WTC11 (cell line): Measurements from ENCODE around the gene PPP3CA. TPM values are rescaled to one million over a fixed set of nuclear protein-coding genes. Genes with fewer than 3 reads are reported as not detected.

Experiments
- ATAC-seq: fragments of 200-7000 bp; cut with Tn5 transposase; 2 replicates; pipeline ENCODE4 v1.10.0; 2021; ENCODE audit warnings: mild to moderate bottlenecking, moderate library complexity
- CTCF ChIA-PET: fragments of 300-600 bp; sonication (Branson Sonifier 250); formaldehyde crosslinking; loops from one replicate; lab custom pipeline; 2021; ENCODE audit warnings: antibody characterized with exemption; lab: Charles Lee
- POLR2A ChIA-PET: fragments of 350-600 bp; sonication (Branson Sonifier 250); formaldehyde crosslinking; loops from one replicate; lab custom pipeline; 2021; ENCODE audit warnings: antibody characterized with exemption; lab: Charles Lee
- DNase-seq: peaks from one replicate; pipeline ENCODE4 v3.0.0; 2021; ENCODE audit warnings: low spot score
- H3K27ac Mint-ChIP-seq: 2 replicates; pipeline ENCODE4 v1.8.0; 2021; ENCODE audit warnings: mixed read lengths
- H3K27me3 Mint-ChIP-seq: 2 replicates; pipeline ENCODE4 v1.8.0; 2021; ENCODE audit warnings: low read depth, mild to moderate bottlenecking, moderate library complexity, mixed read lengths
- H3K36me3 Mint-ChIP-seq: 2 replicates; pipeline ENCODE4 v1.8.0; 2021; ENCODE audit warnings: mixed read lengths
- H3K4me1 Mint-ChIP-seq: 2 replicates; pipeline ENCODE4 v1.8.0; 2022; ENCODE audit warnings: mixed read lengths
- H3K4me3 Mint-ChIP-seq: 2 replicates; pipeline ENCODE4 v1.8.0; 2021; ENCODE audit warnings: mild to moderate bottlenecking, moderate library complexity, mixed read lengths
- H3K9me3 Mint-ChIP-seq: 2 replicates; pipeline ENCODE4 v1.8.0; 2021; ENCODE audit warnings: mixed read lengths
- CREM ChIP-seq: sonication (generic); formaldehyde crosslinking; IDR thresholded peaks from 2 replicates; pipeline ENCODE4 v1.8.1; 2022; ENCODE audit warnings: mild to moderate bottlenecking, missing genetic modification reagents, moderate library complexity
- ETV6 ChIP-seq: sonication (generic); formaldehyde crosslinking; IDR thresholded peaks from 2 replicates; pipeline ENCODE4 v1.8.1; 2022; ENCODE audit warnings: mild to moderate bottlenecking, missing genetic modification reagents
- GABPB1 ChIP-seq: sonication (generic); formaldehyde crosslinking; IDR thresholded peaks from 2 replicates; pipeline ENCODE4 v1.8.1; 2023; ENCODE audit warnings: mild to moderate bottlenecking, missing genetic modification reagents
- IRF2 ChIP-seq: sonication (generic); formaldehyde crosslinking; IDR thresholded peaks from 2 replicates; pipeline ENCODE4 v1.8.0; 2022; ENCODE audit warnings: low read depth, missing genetic modification reagents, borderline replicate concordance
- MXD4 ChIP-seq: fragments of 250-450 bp; sonication (Bioruptor Pico); IDR thresholded peaks from 2 replicates; pipeline ENCODE4 v1.8.0; 2021; ENCODE audit warnings: mild to moderate bottlenecking, moderate library complexity, borderline replicate concordance
- RORB ChIP-seq: fragments of 250-450 bp; sonication (Bioruptor Pico); IDR thresholded peaks from 2 replicates; pipeline ENCODE4 v1.9.0; 2021; ENCODE audit warnings: mild to moderate bottlenecking
- ZBTB21 ChIP-seq: sonication (generic); formaldehyde crosslinking; IDR thresholded peaks from 2 replicates; pipeline ENCODE4 v1.8.1; 2023; ENCODE audit warnings: mild to moderate bottlenecking, missing genetic modification reagents, borderline replicate concordance
- ZNF121 ChIP-seq: sonication (generic); formaldehyde crosslinking; IDR thresholded peaks from 2 replicates; pipeline ENCODE4 v1.8.0; 2023; ENCODE audit warnings: missing genetic modification reagents
- ZNF138 ChIP-seq: sonication (generic); formaldehyde crosslinking; conservative IDR thresholded peaks from 2 replicates; pipeline ENCODE4 v1.8.1; 2022; ENCODE audit warnings: mild to moderate bottlenecking, moderate library complexity, missing genetic modification reagents
- ZNF232 ChIP-seq: sonication (generic); formaldehyde crosslinking; IDR thresholded peaks from 2 replicates; pipeline ENCODE4 v1.8.0; 2022; ENCODE audit warnings: mild to moderate bottlenecking, missing genetic modification reagents
- ZNF423 ChIP-seq: fragments of 250-450 bp; sonication (Bioruptor Pico); IDR thresholded peaks from 2 replicates; pipeline ENCODE4 v2.1.2; 2022; ENCODE audit warnings: mild to moderate bottlenecking, moderate library complexity
- ZNF671 ChIP-seq: fragments of 250-450 bp; sonication (Bioruptor Pico); IDR thresholded peaks from 2 replicates; pipeline ENCODE4 v1.8.0; 2021; ENCODE audit warnings: mild to moderate bottlenecking
- total RNA-seq: library from RNA; stranded (reverse); gene quantifications from 3 replicates; pipeline ENCODE4 v1.2.3, GENCODE V29; 2021
- TF ChIP-seq, protein P1 (sequence below): sonication (generic); formaldehyde crosslinking; IDR thresholded peaks from 2 replicates; pipeline ENCODE4 v1.8.0; 2022; ENCODE audit warnings: mild to moderate bottlenecking, missing genetic modification reagents
- TF ChIP-seq, protein P2 (sequence below): sonication (generic); formaldehyde crosslinking; IDR thresholded peaks from 2 replicates; pipeline ENCODE4 v1.8.0; 2022; ENCODE audit warnings: mild to moderate bottlenecking, missing genetic modification reagents
- TF ChIP-seq, protein P3 (sequence below): sonication (generic); formaldehyde crosslinking; IDR thresholded peaks from 2 replicates; pipeline ENCODE4 v1.8.0; 2023; ENCODE audit warnings: mild to moderate bottlenecking, missing genetic modification reagents
- TF ChIP-seq, protein P4 (sequence below): sonication (generic); formaldehyde crosslinking; IDR thresholded peaks from 2 replicates; pipeline ENCODE4 v1.8.1; 2023; ENCODE audit warnings: mild to moderate bottlenecking, missing genetic modification reagents
- TF ChIP-seq, protein P5 (sequence below): sonication (generic); formaldehyde crosslinking; IDR thresholded peaks from 2 replicates; pipeline ENCODE4 v1.8.0; 2022; ENCODE audit warnings: missing genetic modification reagents
- TF ChIP-seq, protein P6 (sequence below): sonication (generic); formaldehyde crosslinking; IDR thresholded peaks from 2 replicates; pipeline ENCODE4 v1.8.1; 2022; ENCODE audit warnings: low read depth, mild to moderate bottlenecking, moderate library complexity, missing genetic modification reagents, borderline replicate concordance
- TF ChIP-seq, protein P7 (sequence below): fragments of 250-450 bp; sonication (Bioruptor Pico); conservative IDR thresholded peaks from 2 replicates; pipeline ENCODE4 v1.9.0; 2021; ENCODE audit warnings: mild to moderate bottlenecking
- TF ChIP-seq, protein P8 (sequence below): sonication (generic); formaldehyde crosslinking; IDR thresholded peaks from 2 replicates; pipeline ENCODE4 v1.8.0; 2023; ENCODE audit warnings: missing genetic modification reagents

PPP3CA gene
- total RNA-seq, 1 experiment from 2014 or later: 41.6 TPM

DNA sequence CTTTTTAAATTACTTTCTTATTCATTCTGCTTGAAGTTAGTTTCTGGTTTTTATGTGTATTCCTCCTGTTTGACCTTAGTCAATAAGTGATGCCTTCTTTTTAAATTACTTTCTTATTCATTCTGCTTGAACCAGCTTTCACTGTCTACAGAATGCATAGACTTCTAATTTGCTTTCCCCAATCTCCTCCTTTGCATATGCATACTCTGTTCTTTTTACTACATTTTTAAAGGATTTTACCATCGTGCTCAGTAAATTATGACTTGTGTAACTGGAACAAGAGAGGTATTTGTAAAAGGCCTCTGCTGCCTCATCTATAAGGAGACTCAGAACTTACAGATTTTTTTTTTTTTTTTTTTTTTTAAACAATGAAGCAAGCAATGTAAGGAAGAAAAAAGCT, 228.7 kb downstream of the PPP3CA start:
- H3K36me3 Mint-ChIP-seq: no peaks in the 10 kb centered on the region
- no peak for ATAC-seq
- POLR2A ChIA-PET: interaction anchor here (0.7 kb wide), 1 partner anchor 217 kb away, joined by 4 read pairs; no protein-coding TSS in a partner anchor
- H3K4me1 Mint-ChIP-seq: peaks cover 23% of the 10 kb centered on the region
- TF ChIP-seq, protein P1, sequence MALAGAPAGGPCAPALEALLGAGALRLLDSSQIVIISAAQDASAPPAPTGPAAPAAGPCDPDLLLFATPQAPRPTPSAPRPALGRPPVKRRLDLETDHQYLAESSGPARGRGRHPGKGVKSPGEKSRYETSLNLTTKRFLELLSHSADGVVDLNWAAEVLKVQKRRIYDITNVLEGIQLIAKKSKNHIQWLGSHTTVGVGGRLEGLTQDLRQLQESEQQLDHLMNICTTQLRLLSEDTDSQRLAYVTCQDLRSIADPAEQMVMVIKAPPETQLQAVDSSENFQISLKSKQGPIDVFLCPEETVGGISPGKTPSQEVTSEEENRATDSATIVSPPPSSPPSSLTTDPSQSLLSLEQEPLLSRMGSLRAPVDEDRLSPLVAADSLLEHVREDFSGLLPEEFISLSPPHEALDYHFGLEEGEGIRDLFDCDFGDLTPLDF (CRISPR knock-in tag): no peak
- no peak for TF ChIP-seq ZNF232 (CRISPR knock-in tag)
- TF ChIP-seq ETV6 (CRISPR knock-in tag): no peak
- no peak for TF ChIP-seq MXD4
- TF ChIP-seq ZNF671 (CRISPR knock-in tag): no peak
- TF ChIP-seq ZNF423 (CRISPR knock-in tag): no peak
- no peak for TF ChIP-seq IRF2 (CRISPR knock-in tag)
- no peak for TF ChIP-seq ZBTB21 (CRISPR knock-in tag)
- TF ChIP-seq RORB (CRISPR knock-in tag): no peak
- TF ChIP-seq, protein P2, sequence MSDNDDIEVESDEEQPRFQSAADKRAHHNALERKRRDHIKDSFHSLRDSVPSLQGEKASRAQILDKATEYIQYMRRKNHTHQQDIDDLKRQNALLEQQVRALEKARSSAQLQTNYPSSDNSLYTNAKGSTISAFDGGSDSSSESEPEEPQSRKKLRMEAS (CRISPR knock-in tag): no peak
- TF ChIP-seq, protein P3, sequence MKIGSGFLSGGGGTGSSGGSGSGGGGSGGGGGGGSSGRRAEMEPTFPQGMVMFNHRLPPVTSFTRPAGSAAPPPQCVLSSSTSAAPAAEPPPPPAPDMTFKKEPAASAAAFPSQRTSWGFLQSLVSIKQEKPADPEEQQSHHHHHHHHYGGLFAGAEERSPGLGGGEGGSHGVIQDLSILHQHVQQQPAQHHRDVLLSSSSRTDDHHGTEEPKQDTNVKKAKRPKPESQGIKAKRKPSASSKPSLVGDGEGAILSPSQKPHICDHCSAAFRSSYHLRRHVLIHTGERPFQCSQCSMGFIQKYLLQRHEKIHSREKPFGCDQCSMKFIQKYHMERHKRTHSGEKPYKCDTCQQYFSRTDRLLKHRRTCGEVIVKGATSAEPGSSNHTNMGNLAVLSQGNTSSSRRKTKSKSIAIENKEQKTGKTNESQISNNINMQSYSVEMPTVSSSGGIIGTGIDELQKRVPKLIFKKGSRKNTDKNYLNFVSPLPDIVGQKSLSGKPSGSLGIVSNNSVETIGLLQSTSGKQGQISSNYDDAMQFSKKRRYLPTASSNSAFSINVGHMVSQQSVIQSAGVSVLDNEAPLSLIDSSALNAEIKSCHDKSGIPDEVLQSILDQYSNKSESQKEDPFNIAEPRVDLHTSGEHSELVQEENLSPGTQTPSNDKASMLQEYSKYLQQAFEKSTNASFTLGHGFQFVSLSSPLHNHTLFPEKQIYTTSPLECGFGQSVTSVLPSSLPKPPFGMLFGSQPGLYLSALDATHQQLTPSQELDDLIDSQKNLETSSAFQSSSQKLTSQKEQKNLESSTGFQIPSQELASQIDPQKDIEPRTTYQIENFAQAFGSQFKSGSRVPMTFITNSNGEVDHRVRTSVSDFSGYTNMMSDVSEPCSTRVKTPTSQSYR (CRISPR knock-in tag): no peak
- TF ChIP-seq, protein P4, sequence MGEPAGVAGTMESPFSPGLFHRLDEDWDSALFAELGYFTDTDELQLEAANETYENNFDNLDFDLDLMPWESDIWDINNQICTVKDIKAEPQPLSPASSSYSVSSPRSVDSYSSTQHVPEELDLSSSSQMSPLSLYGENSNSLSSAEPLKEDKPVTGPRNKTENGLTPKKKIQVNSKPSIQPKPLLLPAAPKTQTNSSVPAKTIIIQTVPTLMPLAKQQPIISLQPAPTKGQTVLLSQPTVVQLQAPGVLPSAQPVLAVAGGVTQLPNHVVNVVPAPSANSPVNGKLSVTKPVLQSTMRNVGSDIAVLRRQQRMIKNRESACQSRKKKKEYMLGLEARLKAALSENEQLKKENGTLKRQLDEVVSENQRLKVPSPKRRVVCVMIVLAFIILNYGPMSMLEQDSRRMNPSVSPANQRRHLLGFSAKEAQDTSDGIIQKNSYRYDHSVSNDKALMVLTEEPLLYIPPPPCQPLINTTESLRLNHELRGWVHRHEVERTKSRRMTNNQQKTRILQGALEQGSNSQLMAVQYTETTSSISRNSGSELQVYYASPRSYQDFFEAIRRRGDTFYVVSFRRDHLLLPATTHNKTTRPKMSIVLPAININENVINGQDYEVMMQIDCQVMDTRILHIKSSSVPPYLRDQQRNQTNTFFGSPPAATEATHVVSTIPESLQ (CRISPR knock-in tag): no peak
- DNase-seq: no peak
- H3K4me3 Mint-ChIP-seq: no peak overlapping the region
- no peaks in the 10 kb centered on the region for H3K9me3 Mint-ChIP-seq
- CTCF ChIA-PET: interaction anchor here (1.5 kb wide), 1 partner anchor 269 kb away, joined by 4 read pairs; no protein-coding TSS in a partner anchor
- no peaks in the 10 kb centered on the region for H3K27me3 Mint-ChIP-seq
- no peak overlapping the region for H3K27ac Mint-ChIP-seq

DNA sequence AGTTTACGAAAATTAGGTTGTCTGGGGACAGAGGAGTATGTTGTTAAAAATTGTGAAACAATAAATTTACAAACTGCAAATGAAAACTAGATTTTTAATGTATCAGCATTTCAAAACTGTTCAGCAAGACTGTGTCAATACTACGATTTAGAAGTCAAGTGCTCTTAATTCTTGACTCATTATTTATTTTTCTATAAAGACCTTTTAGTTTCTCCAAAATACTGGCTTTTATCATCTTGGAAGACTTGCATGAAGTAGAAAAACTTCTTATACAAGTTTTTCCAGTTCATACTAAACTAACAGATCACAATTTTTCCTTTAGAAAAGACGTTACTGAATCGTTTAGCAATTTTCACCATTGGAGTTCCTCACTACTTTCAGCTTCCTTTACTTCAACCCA, 231.4 kb downstream of the PPP3CA start:
- Mint-ChIP-seq H3K4me1 (peaks cover 23% of the 10 kb centered on the region), H3K27ac (no peak overlapping the region), H3K36me3 (no peaks in the 10 kb centered on the region), H3K9me3 (no peaks in the 10 kb centered on the region), H3K4me3 (no peak overlapping the region), H3K27me3 (no peaks in the 10 kb centered on the region)
- ATAC-seq (no peak), DNase-seq (no peak)
- ChIA-PET CTCF (no interaction called here), POLR2A (no interaction called here)
- TF ChIP-seq GABPB1 (CRISPR knock-in tag) (no peak), RORB (CRISPR knock-in tag) (no peak), ZNF138 (no peak), CREM (CRISPR knock-in tag) (no peak), ZNF121 (CRISPR knock-in tag) (no peak)
- TF ChIP-seq, protein P5, sequence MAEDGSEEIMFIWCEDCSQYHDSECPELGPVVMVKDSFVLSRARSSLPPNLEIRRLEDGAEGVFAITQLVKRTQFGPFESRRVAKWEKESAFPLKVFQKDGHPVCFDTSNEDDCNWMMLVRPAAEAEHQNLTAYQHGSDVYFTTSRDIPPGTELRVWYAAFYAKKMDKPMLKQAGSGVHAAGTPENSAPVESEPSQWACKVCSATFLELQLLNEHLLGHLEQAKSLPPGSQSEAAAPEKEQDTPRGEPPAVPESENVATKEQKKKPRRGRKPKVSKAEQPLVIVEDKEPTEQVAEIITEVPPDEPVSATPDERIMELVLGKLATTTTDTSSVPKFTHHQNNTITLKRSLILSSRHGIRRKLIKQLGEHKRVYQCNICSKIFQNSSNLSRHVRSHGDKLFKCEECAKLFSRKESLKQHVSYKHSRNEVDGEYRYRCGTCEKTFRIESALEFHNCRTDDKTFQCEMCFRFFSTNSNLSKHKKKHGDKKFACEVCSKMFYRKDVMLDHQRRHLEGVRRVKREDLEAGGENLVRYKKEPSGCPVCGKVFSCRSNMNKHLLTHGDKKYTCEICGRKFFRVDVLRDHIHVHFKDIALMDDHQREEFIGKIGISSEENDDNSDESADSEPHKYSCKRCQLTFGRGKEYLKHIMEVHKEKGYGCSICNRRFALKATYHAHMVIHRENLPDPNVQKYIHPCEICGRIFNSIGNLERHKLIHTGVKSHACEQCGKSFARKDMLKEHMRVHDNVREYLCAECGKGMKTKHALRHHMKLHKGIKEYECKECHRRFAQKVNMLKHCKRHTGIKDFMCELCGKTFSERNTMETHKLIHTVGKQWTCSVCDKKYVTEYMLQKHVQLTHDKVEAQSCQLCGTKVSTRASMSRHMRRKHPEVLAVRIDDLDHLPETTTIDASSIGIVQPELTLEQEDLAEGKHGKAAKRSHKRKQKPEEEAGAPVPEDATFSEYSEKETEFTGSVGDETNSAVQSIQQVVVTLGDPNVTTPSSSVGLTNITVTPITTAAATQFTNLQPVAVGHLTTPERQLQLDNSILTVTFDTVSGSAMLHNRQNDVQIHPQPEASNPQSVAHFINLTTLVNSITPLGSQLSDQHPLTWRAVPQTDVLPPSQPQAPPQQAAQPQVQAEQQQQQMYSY (CRISPR knock-in tag): no peak
- TF ChIP-seq, protein P1 (CRISPR knock-in tag): no peak
- TF ChIP-seq, protein P6, sequence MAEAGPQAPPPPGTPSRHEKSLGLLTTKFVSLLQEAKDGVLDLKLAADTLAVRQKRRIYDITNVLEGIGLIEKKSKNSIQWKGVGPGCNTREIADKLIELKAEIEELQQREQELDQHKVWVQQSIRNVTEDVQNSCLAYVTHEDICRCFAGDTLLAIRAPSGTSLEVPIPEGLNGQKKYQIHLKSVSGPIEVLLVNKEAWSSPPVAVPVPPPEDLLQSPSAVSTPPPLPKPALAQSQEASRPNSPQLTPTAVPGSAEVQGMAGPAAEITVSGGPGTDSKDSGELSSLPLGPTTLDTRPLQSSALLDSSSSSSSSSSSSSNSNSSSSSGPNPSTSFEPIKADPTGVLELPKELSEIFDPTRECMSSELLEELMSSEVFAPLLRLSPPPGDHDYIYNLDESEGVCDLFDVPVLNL: no peak
- TF ChIP-seq, protein P7, sequence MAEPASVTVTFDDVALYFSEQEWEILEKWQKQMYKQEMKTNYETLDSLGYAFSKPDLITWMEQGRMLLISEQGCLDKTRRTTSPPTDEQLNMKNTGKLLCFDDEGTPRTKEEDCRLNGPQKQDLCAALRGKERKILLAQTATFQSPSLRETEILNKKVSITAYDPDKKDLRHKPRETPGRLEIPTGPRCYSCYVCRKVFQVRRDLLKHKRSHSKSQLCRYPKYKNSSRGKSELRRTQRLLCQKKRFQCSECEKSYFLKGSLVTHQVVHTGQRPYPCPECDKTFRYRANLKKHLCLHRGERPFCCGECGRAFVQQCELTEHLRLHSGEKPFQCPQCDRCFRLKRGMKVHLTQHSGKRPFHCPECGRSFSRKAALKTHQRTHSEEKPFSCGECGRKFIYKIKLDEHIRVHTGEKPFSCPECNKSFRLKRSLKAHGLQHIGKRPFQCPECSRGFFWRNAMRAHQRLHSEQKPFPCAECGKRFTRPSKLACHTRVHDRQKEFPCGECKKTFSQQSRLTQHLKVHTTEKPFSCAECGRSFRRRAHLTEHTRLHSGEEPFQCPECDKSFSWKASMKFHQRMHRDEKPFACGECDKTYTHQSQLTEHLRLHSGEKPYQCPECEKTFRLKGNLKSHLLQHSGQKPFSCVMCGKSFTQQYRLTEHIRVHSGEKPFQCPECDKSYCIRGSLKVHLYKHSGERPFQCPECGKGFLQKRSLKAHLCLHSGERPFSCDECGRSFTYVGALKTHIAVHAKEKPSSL (CRISPR knock-in tag): no peak
- TF ChIP-seq, protein P8, sequence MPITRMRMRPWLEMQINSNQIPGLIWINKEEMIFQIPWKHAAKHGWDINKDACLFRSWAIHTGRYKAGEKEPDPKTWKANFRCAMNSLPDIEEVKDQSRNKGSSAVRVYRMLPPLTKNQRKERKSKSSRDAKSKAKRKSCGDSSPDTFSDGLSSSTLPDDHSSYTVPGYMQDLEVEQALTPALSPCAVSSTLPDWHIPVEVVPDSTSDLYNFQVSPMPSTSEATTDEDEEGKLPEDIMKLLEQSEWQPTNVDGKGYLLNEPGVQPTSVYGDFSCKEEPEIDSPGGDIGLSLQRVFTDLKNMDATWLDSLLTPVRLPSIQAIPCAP (CRISPR knock-in tag): no peak
